ENCODE results near the gene LHFPL2. TPM values are rescaled to one million over a fixed set of nuclear protein-coding genes. Genes with fewer than 3 reads are reported as not detected.

Gene LHFPL2
- total RNA-seq, 1 donor from 2014 or later = 42.1 TPM

DNA sequence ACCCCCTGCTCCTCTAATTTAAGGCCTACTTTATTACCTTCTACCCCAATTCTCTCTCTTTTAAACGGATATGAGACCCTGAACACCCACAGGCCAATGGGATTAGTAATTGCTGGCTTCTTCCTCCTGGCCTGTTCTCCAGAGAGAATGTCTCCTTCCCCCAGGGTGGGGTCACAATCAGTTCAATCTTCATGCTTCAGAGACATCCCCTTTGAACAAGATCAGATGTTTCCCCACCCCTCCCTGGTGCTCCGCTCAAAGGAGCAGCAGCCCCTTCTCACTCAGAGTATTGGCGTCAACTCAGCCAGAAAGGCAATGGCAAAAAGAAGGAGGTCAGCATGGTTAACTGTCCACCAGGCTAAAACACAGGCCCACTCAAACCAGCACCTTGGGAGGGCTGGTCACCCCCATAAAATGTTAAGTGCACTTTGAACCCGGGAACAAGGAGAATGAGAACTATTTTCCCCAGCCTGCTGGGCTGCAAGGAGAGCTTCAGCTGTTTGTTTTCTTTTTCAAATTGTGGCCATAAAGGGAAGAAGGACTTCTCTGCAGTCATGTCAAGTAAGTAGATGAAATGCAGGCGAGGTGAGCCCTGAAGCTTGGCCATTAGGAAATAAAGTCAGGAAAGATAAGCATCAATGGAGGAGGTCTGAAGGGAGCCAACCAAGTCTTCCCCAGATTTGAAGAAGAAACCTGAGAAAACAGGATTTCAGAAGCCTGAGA, 20.1 kb downstream of the LHFPL2 start:
- Mint-ChIP-seq H3K4me3 (no peak overlapping the region), H3K36me3 (peaks cover 33% of the 10 kb centered on the region), H3K27ac (peak overlapping the region; percentile 7), H3K9me3 (peaks cover 6% of the 10 kb centered on the region), H3K27me3 (ENCODE audit: low read depth) (no peaks in the 10 kb centered on the region), H3K4me1 (peaks cover 50% of the 10 kb centered on the region)
- no peak for DNase-seq (ENCODE audit: low spot score in 2 of 2, unreplicated experiment in 2 of 2)
- TF ChIP-seq, protein P1, sequence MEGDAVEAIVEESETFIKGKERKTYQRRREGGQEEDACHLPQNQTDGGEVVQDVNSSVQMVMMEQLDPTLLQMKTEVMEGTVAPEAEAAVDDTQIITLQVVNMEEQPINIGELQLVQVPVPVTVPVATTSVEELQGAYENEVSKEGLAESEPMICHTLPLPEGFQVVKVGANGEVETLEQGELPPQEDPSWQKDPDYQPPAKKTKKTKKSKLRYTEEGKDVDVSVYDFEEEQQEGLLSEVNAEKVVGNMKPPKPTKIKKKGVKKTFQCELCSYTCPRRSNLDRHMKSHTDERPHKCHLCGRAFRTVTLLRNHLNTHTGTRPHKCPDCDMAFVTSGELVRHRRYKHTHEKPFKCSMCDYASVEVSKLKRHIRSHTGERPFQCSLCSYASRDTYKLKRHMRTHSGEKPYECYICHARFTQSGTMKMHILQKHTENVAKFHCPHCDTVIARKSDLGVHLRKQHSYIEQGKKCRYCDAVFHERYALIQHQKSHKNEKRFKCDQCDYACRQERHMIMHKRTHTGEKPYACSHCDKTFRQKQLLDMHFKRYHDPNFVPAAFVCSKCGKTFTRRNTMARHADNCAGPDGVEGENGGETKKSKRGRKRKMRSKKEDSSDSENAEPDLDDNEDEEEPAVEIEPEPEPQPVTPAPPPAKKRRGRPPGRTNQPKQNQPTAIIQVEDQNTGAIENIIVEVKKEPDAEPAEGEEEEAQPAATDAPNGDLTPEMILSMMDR (IDR thresholded peaks at IDR 0.05; ENCODE audit: unreplicated experiment) = no peak

DNA sequence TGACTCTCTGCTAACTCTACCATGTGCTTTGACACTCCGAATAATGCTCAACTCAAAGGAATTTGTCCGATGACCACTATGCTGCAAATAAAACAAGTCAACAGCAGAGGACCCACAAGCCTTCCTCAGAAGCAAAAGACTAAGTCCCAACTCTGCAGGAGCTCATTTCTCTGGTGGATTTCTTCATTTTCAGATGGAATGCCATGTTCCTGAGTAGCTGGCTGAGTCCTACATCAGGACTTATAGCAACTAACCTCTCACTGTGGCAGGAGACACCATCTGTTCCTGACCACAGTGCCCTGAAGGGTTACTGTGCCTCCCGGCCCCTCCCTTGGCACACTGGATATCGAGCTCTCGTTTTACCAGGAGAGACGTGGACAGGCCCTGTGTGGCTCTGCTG, 20.8 kb downstream of the LHFPL2 start:
- DNase-seq (ENCODE audit: low spot score in 2 of 2, unreplicated experiment in 2 of 2) = no peak
- H3K27ac Mint-ChIP-seq = peak overlapping the region; percentile 77
- H3K9me3 Mint-ChIP-seq = peaks cover 6% of the 10 kb centered on the region
- peaks cover 33% of the 10 kb centered on the region for H3K36me3 Mint-ChIP-seq
- H3K4me3 Mint-ChIP-seq = no peak overlapping the region
- TF ChIP-seq, protein P1 (IDR thresholded peaks at IDR 0.05; ENCODE audit: unreplicated experiment) = no peak
- peaks cover 53% of the 10 kb centered on the region for H3K4me1 Mint-ChIP-seq
- H3K27me3 Mint-ChIP-seq (ENCODE audit: low read depth) = no peaks in the 10 kb centered on the region

DNA sequence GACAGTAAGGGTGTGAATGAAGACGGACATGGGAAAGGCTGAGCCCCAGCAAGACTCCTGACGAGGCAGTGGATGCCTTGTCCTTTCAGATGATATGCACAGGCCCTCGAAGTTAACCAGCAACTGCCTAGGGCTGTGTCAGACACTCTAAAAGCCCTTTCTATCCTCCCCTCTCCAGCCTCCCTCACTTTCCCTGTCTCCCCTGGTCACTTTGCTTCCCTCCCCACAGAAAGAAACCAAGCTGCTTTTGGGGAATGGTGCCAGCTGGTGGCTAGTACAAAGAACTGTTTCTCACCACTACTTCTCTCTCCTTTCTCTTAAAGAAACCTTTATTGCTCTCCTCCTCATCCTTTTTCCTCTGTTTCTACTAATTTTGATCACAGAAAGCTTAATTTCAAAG, 21.4 kb downstream of the LHFPL2 start:
- peaks cover 55% of the 10 kb centered on the region for H3K4me1 Mint-ChIP-seq
- H3K27me3 Mint-ChIP-seq (ENCODE audit: low read depth) = no peaks in the 10 kb centered on the region
- no peak overlapping the region for H3K4me3 Mint-ChIP-seq
- DNase-seq (ENCODE audit: low spot score in 2 of 2, unreplicated experiment in 2 of 2) = no peak
- peaks cover 2% of the 10 kb centered on the region for H3K9me3 Mint-ChIP-seq
- peaks cover 27% of the 10 kb centered on the region for H3K36me3 Mint-ChIP-seq
- TF ChIP-seq, protein P1 (IDR thresholded peaks at IDR 0.05; ENCODE audit: unreplicated experiment) = no peak
- peak overlapping the region; percentile 77 for H3K27ac Mint-ChIP-seq

DNA sequence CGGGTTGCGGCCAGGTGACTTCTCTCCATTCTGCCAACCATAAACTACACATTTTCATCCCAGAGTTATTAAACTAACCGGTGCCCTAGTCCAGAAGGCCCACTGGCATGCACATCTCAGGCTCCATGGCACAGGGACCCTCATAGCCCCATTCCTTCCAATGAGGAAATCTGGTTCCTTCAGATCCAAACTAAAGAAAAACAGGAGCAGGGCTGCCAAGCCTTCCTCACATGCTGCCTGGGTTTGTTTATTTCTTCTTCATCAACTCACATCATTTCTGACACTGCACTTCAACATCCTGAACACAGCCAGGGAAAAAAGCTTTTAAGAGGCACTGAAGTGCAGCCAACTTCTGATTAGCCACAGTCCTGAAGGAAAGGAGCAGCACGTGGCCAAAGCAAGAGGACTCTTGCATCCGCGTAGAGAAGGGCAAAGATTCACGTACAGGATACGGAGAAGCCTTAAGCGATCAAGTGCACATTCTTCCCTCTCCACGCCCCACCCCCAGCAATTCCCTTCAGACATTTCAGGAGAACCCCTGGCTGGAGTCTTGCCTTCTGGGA, 22.5 kb downstream of the LHFPL2 start:
- no peaks in the 10 kb centered on the region for H3K9me3 Mint-ChIP-seq
- TF ChIP-seq, protein P1 (IDR thresholded peaks at IDR 0.05; ENCODE audit: unreplicated experiment) = no peak
- H3K36me3 Mint-ChIP-seq = peaks cover 22% of the 10 kb centered on the region
- H3K27ac Mint-ChIP-seq = peak overlapping the region; percentile 37
- no peak overlapping the region for H3K4me3 Mint-ChIP-seq
- H3K4me1 Mint-ChIP-seq = peaks cover 61% of the 10 kb centered on the region
- no peaks in the 10 kb centered on the region for H3K27me3 Mint-ChIP-seq (ENCODE audit: low read depth)
- DNase-seq (ENCODE audit: low spot score in 2 of 2, unreplicated experiment in 2 of 2) = no peak

DNA sequence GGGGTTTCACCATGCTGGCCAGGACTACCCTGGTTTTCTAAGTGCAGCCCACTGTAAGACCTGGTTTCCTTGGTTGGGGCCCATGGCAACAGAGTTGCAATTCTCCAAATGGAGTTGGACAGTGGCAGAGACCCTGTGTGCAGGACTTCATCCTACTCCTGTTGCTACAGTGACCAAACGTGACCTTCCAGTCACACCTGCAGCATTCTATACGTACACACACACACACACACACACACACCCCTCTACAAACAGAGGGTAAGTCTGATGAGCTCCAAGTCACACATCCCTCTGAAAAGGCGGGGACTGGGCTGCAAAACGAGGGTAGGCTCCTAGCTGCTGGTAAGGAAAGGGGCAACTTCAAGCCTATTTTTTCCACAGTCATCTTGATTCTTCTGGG, 23.6 kb downstream of the LHFPL2 start:
- peaks cover 21% of the 10 kb centered on the region for H3K36me3 Mint-ChIP-seq

More for the DNA sequence above, 23.6 kb downstream of the LHFPL2 start:
- TF ChIP-seq, protein P1 (IDR thresholded peaks at IDR 0.05; ENCODE audit: unreplicated experiment) = no peak
- Mint-ChIP-seq H3K27ac (no peak overlapping the region), H3K27me3 (ENCODE audit: low read depth) (no peaks in the 10 kb centered on the region), H3K4me3 (no peak overlapping the region), H3K9me3 (peaks cover 4% of the 10 kb centered on the region), H3K4me1 (peaks cover 58% of the 10 kb centered on the region)
- DNase-seq (ENCODE audit: low spot score in 2 of 2, unreplicated experiment in 2 of 2) = no peak

All from mesothelial cell of epicardium (in vitro differentiated cells).